Embryonic facial prominence (tissue), 1 donor: ENCODE measurements around the gene NFXL1.
A peak's percentile ranks its signal among the peaks of the same experiment; 100 is the strongest.
"Not testable (repeated sequence)": the region's sequence is repeated elsewhere in the genome, so short reads cannot be mapped to it uniquely, and the experiment has no call there.

Experiments used
- DNase-seq: peaks from one replicate; pipeline ENCODE4 v3.0.0-alpha.2; 2016; ENCODE audit errors: extremely low spot score

The NFXL1 gene

GRCh38 chr4:47914220-47914925 lies at the start of gene NFXL1:
Gene NFXL1, minus strand, starts transcription at chr4:47914583. Its CDS starts 380 bp downstream, at chr4:47914203.
- DNase-seq = peak; percentile 95

DNA sequence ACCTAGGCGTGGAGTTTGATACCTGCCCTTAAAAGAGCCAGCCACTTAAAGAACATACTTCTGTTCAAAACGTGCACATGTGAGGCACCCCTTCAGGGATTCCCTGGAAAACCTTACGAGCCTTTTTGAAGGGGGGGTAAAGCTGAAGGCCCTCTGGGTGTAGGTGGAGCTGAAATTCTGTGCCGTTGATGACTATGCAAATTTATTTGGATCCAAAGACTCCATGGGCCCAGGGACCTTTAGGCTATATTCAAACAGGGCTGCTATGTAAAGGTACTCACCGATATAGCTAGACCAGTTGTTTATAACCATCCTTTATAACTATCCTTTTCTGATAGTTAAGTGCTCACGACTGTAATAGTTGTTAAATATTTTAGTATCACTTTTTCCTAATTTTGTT lies 40.3 kb upstream of the NFXL1 start:
- no peak for DNase-seq

DNA sequence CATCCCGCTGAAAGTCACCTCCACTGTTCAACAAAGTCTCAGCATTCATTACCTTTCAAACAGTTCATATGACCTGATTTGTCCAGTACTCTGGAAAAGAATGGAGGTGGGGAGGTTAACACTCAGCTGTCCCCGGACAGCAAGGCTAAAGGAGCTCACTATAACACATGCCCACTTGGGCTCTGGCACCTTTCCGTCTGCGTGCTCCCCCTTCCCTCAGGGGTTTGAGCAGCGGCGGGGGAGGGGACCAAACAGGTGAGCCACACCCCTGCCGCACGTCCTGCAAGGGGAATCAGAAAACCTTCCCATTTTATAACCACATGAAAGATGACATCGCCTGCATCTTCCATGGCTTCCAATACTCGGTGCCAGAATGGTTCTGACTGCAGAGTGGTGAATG lies 39.9 kb upstream of the NFXL1 start:
- no peak for DNase-seq

GRCh38 chr4:47945930-47946726 lies 31.7 kb upstream of the NFXL1 start:
- DNase-seq = no peak

GRCh38 chr4:47942081-47942819 lies 27.9 kb upstream of the NFXL1 start:
- DNase-seq = no peak

- DNase-seq = no peak
Measured at GRCh38 chr4:47939456-47939855, 25.1 kb upstream of the NFXL1 start.

DNA sequence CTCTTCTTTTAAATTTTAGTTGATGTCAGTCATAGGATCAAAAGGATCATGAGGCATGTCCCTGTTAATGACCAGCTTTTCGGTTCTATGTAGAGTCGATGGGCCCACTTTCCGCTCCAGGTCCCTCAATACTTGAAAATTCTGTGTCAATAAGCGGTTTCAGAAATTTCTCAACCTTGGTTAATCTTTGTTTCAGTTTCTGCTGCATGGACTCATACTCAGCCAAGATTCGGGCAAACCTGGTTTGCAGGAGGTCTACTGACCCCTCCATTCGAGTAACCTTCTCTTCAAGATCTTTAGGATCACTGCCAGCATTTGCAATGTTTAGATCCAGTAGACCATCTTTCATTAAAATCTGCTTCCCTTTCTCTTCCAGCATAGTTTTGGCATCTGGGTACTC lies 22.0 kb upstream of the NFXL1 start:
- DNase-seq = no peak

DNA sequence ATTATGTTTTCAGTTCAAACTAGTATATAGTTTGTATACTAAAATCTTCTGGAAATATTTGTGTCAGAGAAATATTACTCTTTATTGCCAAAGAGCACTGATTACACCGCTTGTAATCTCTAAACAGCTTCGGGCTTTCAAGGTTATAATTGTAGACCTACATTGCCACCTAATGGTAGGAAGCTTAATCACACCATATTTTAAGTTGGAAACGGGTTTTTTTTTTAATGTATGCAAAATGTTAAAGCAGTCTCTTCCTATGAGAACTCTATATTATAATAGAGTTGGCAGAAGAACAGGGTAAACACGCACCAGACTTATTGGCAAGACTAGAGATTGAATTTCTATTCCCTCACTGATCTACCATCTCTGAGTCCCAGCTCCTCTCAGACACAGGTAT lies 19.5 kb upstream of the NFXL1 start:
- peak; percentile 41 for DNase-seq

DNA sequence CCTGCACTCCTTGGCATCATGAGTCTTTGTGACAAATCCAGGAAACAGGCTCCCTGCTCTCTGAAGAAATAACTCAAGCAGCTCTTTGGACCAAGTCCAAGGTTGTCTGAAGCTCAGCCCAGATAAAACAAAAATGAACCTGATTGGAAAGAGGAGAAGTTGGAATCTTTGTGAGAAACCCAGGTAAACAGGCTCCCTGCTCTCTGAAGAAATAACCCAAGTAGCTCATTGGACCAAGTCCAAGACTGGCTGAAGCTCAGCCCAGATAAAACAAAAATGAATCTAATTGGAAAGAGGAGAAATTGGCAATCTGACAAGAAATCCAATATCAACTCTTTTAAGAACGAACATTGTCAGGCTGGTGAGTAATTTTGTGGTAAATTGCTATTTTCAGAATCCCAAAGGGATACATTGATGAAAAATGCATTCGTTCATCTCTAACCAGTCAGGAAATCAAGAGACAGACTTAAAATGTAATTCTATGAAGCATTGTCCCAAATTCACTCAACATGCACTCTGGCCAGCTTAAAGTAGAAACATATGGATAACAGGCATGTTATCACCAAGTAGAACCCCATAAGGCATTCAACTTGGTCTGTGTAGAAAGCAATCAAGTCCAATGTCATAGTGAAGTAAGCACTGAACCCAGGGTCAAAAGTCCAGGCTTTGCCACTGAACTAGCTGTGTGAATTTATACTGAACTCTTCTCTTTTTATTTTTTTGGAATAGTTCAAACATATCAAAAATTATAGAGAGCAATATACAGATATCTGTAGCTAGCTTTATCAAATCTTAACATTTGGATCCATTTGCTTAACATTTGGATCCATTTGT lies 16.8 kb upstream of the NFXL1 start:
- DNase-seq = no peak

- no peak for DNase-seq
Measured at GRCh38 chr4:47929682-47930201, 15.4 kb upstream of the NFXL1 start.

GRCh38 chr4:47926667-47927258 lies 12.4 kb upstream of the NFXL1 start:
- DNase-seq = no peak

GRCh38 chr4:47923261-47923608 lies 8.9 kb upstream of the NFXL1 start:
- not testable (repeated sequence) for DNase-seq

- not testable (repeated sequence) for DNase-seq
Measured at GRCh38 chr4:47922436-47923260, 8.3 kb upstream of the NFXL1 start.

GRCh38 chr4:47917163-47917562 lies 2.8 kb upstream of the NFXL1 start:
- not testable (repeated sequence) for DNase-seq

DNA sequence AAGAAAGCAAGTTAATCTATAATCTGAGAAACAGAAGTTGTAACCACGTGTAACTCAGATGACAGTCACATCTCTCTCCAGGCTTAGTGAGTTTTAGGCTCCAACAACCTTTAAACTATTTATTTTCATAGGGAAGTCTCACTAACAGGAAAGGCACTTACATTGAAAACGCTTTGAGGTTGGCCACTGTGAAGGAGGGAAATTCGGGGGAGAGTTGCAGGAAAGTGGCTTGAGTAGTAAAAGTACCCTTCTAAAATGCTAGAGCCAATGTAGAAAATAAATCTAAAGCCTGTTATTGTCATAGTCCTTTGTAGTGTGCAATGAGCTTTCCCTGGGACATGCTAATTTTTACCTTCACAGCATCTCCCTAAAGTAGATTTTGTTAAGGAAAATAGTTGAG lies 995 bp upstream of the NFXL1 start:
- no peak for DNase-seq

- no peak for DNase-seq
Measured at GRCh38 chr4:47914926-47915237, 499 bp upstream of the NFXL1 start.

DNA sequence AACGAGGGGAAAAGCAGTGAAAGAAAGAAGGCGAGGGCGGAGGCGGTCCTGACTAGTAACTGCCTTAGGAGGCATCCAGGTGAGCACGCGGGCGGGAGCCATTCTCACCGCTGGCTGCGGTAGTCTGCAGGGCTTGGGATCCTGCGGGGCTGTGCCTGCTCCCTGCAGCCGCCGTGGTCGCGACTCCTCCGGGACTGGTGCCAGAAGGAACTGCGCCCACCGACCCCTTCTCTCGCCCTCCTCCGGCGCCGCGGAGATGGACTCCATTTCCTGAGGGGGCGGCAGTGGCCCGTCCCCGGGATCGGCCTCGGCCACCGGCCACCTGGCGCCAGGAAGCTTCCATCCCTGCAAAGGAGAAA lies 543 bp downstream of the NFXL1 start:
- no peak for DNase-seq

GRCh38 chr4:47913330-47913729 lies 1.1 kb downstream of the NFXL1 start:
- DNase-seq = no peak

GRCh38 chr4:47907089-47907646 lies 7.2 kb downstream of the NFXL1 start:
- DNase-seq = no peak

DNA sequence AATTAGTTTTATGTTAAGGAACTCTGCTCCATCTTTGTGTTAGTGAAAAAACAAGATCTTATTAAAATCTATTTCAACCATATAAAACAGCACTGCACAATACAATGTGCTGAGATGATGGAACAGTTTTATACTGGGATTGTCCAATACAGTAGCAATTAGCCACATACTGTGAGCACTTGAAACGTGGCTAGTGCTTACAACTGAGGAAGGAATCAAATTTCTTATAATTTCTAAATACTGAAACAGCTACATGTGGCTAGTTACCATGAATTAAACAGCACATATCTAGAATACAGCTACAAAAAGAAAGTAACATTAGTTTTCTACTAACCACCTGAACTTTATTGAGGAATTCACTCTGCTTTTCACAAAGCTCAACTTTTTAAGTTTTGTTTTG lies 14.7 kb downstream of the NFXL1 start:
- no peak for DNase-seq
